Stimulated activated CD4-positive, alpha-beta T cell treated with anti-CD3 and anti-CD28 coated beads, Interleukin-15, amount 100 ng/mL, for 24 hours (primary cell): ENCODE data around the gene PHTF2.

Experiments
- DNase-seq: peaks from one replicate; pipeline ENCODE4 v3.0.0-alpha.2; 2020

PHTF2 gene

DNA sequence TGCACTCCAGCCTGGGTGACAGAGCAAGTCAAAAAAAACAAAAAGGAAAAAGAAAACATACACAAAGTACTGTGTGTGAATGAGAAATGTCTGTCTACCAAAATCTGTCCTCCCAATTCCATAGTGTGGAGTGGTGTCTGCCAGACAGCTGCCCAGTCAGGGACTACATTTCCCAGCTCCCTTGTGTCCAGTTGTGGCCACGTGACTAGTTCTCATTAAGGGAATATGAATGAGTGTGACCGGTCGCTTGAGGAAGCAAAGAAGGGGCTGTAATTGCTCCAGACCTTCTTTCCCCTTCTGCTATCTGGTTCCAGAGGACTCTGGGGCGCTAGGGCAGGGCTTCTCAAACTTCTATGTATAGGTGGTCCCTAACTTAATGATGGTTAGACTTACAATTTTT, 204.1 kb downstream of the PHTF2 start:
- DNase-seq = no peak

DNA sequence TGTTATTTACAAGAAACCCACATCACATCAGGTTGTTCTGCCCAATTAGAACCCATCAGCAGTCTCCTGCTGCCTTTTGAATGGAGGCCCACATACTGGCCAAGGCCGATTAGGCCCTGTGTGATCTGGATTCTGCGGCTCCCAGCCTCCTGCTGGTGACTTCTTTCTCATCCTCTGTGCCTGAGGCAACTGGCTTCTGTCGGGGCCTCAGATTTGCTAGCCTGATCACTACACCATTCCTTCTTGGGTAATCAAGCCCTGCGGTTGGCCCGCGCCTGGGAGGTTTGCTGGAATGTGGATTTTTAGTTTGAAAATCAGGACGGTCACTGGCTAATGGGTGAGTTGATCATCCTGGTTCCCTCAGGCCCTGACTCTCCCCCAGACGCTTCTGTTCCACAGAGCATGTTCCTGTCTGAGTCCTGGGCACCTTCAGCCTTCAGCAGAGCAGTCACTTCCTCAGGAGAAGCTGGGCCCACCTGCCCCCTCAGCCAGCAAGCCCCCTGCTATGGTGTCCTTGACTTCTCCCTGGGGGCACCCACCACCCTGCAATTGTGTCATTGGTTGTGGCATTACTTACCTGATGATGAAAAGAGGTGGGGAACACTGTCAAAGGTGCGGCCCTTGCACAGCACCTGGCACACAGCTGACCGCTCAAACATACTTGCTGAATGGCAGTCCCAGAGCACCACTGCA, 207.6 kb downstream of the PHTF2 start:
- no peak for DNase-seq
